ENCODE data around the gene GAN.

The GAN gene

GRCh38 chr16:81435103-81435502 lies 120.3 kb downstream of the GAN start:
- DNase-seq = no peak

GRCh38 chr16:81435567-81435966 lies 120.8 kb downstream of the GAN start:
- DNase-seq = no peak

DNA sequence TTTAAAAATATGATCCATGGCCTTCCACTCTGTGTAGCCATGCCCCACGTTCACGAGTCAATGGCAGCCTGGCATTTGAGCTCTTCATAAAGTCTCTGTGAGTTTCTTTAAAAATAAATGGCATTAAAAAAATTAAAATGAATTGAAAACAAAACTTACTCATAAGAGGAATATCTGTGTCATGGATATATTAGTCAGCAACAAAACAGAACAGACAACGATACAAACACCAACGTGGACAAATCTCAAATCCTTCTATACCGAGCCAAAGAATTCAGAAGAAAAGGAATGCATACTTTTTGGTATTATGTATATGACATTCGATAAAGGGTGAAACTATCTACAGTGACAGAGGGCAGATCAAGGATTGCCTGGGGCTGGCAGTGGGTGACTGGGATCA lies 121.6 kb downstream of the GAN start:
- no peak for DNase-seq

DNA sequence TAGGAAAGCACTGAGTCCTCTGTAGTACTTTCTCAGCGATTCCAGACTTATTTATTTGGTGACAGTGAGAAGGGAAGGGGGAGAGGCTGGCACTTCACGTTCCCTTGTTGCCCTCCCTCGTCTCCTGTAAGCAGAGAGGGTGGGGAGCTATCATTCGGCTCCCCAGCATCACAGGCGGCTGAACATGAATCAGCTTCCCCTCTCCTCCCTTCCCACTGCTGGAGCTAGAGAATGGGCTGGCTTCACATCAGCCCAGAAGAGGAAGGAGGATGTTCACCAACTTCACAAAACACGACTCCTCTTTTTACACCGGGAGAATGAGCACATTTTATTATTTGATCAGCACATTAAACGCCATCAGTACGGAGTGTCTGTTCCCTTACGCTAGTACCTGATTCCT lies 123.1 kb downstream of the GAN start:
- DNase-seq = no peak

Measured in NCI-H2081 (cell line).